Brain microvascular endothelial cell (primary cell): ENCODE data around the gene CATSPERB.

Experiments used
- DNase-seq: peaks from one replicate; pipeline ENCODE4 v3.0.0-alpha.2; 2020
- H3K27ac ChIP-seq: fragments of 250-450 bp; sonication (Bioruptor Pico); 2 replicates; pipeline ENCODE4 v1.5.1; 2020; ENCODE audit warnings: mild to moderate bottlenecking, moderate library complexity
- H3K27me3 ChIP-seq: fragments of 250-450 bp; sonication (Bioruptor Pico); replicated peaks from 2 replicates; pipeline ENCODE4 v1.5.1; 2020; ENCODE audit warnings: mild to moderate bottlenecking
- H3K36me3 ChIP-seq: fragments of 250-450 bp; sonication (Bioruptor Pico); replicated peaks from 2 replicates; pipeline ENCODE4 v1.5.1; 2020; ENCODE audit warnings: mild to moderate bottlenecking
- H3K4me3 ChIP-seq: 2 replicates; pipeline ENCODE4 v1.5.1; 2011; ENCODE audit warnings: low read depth, mild to moderate bottlenecking, control low read depth, low read length, moderate library complexity
- in situ Hi-C: cut with HindIII; loops from 2 replicates; pipeline ENCODE4 v1.10.0; 2017; ENCODE audit warnings: low sequenced_read_pairs, low pct_ligation_motif_present
- TF ChIP-seq, protein P1 (sequence below): IDR thresholded peaks from 2 replicates; pipeline ENCODE4 v1.5.1; 2011; ENCODE audit warnings: low read depth, mild to moderate bottlenecking, moderate library complexity, low read length, control low read depth, inconsistent platforms; ENCODE audit errors: missing control alignments

CATSPERB gene

GRCh38 chr14:91719839-91720238, 12.0 kb downstream of the CATSPERB start:
- H3K27ac ChIP-seq, result no peak overlapping the region
- in situ Hi-C loops, result no loop called here
- no peak for DNase-seq
- no peak overlapping the region for H3K4me3 ChIP-seq
- no peaks in the 10 kb centered on the region for H3K27me3 ChIP-seq
- no peaks in the 10 kb centered on the region for H3K36me3 ChIP-seq
- TF ChIP-seq, protein P1, sequence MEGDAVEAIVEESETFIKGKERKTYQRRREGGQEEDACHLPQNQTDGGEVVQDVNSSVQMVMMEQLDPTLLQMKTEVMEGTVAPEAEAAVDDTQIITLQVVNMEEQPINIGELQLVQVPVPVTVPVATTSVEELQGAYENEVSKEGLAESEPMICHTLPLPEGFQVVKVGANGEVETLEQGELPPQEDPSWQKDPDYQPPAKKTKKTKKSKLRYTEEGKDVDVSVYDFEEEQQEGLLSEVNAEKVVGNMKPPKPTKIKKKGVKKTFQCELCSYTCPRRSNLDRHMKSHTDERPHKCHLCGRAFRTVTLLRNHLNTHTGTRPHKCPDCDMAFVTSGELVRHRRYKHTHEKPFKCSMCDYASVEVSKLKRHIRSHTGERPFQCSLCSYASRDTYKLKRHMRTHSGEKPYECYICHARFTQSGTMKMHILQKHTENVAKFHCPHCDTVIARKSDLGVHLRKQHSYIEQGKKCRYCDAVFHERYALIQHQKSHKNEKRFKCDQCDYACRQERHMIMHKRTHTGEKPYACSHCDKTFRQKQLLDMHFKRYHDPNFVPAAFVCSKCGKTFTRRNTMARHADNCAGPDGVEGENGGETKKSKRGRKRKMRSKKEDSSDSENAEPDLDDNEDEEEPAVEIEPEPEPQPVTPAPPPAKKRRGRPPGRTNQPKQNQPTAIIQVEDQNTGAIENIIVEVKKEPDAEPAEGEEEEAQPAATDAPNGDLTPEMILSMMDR, result no peak

DNA sequence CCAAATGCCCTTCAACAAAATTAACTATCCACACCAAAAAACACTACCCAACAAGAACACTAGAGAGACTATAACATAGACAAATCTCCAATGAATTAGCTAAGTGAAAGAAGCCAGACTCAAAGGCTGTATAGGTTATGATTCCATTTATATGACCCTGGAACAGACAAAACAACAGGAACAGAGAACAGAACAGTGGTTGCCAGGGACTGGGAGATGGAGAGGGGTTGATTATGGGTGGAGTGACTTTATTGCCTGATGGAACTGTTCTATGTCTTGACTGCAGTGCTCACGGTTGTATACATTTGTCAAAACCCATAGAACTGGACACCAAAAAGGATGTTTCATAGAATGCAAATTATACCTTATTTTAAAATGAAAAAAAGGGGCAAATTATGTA, 14.9 kb downstream of the CATSPERB start:
- Histone ChIP-seq H3K27me3 (no peaks in the 10 kb centered on the region), H3K27ac (no peak overlapping the region), H3K36me3 (no peaks in the 10 kb centered on the region), H3K4me3 (no peak overlapping the region)
- no peak for DNase-seq
- in situ Hi-C loops, result no loop called here
- TF ChIP-seq, protein P1, result no peak

DNA sequence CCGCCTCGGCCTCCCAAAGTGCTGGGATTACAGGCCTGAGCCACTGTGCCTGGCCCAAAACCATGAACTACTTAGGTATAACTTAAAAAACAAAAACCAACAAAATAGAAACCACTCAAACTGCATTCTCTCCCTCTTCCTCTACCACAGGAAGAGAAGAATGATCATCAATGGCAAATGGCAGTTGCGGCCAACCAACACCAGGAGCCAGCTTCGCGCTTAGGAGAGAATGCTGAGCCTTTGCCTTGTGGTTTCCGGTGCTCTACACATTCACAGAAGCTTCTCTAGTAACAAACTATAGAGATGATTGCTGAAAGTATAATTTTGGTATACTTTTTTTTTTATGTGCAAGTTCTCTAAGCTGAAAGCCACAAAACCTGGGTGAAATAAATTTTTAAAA, 17.1 kb downstream of the CATSPERB start:
- in situ Hi-C loops, result no loop called here
- TF ChIP-seq, protein P1, result no peak
- H3K4me3 ChIP-seq, result no peak overlapping the region
- no peak for DNase-seq
- no peak overlapping the region for H3K27ac ChIP-seq
- H3K27me3 ChIP-seq, result no peaks in the 10 kb centered on the region
- no peaks in the 10 kb centered on the region for H3K36me3 ChIP-seq

GRCh38 chr14:91708795-91709194, 23.1 kb downstream of the CATSPERB start:
- Histone ChIP-seq H3K27me3 (no peaks in the 10 kb centered on the region), H3K4me3 (no peak overlapping the region), H3K27ac (no peak overlapping the region), H3K36me3 (no peaks in the 10 kb centered on the region)
- no peak for DNase-seq
- TF ChIP-seq, protein P1, result no peak
- in situ Hi-C loops, result no loop called here

DNA sequence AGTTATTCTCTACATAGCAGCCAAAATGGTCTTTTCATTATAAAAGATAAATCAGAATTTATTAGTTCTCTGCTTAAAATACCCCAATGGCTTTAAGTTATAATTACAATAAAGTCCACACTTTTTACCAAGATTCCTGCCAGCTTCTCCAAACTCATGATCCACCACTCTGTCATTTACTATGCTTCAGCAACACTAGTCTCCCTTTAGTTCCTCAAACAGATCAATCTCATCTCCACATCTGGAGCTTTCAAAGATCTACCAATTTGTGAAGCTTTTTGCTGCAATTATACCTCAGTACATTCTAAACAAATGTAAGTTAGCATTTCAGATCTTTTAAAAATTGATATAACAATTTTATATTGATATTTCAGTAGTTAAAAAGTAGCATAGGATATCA, 24.9 kb downstream of the CATSPERB start:
- TF ChIP-seq, protein P1, result no peak
- no peak for DNase-seq
- in situ Hi-C loops, result no loop called here
- Histone ChIP-seq H3K27me3 (no peaks in the 10 kb centered on the region), H3K36me3 (no peaks in the 10 kb centered on the region), H3K4me3 (no peak overlapping the region), H3K27ac (no peak overlapping the region)

- TF ChIP-seq, protein P1, result no peak
- no peaks in the 10 kb centered on the region for H3K36me3 ChIP-seq
- no peak overlapping the region for H3K27ac ChIP-seq
- no peak overlapping the region for H3K4me3 ChIP-seq
- no peak for DNase-seq
- in situ Hi-C loops, result no loop called here
- H3K27me3 ChIP-seq, result no peaks in the 10 kb centered on the region
Measured at GRCh38 chr14:91694643-91695042, 37.2 kb downstream of the CATSPERB start.
